Chondrocyte (in vitro differentiated cells): Measurements from ENCODE around the gene JOSD2. TPM values are rescaled to one million over a fixed set of nuclear protein-coding genes. Genes with fewer than 3 reads are reported as not detected.
A peak's percentile ranks its signal among the peaks of the same experiment; 100 is the strongest.

Experiments used
- DNase-seq: peaks from one replicate; pipeline ENCODE4 v3.0.0; 2021; ENCODE audit warnings: mixed read lengths, low spot score
- H3K27ac Mint-ChIP-seq: one replicate; pipeline ENCODE4 v1.8.0; 2021; ENCODE audit warnings: mild to moderate bottlenecking, moderate library complexity, mixed read lengths; ENCODE audit not compliant: unreplicated experiment
- H3K27me3 Mint-ChIP-seq: 2 replicates; pipeline ENCODE4 v1.8.0; 2021; ENCODE audit warnings: low read depth, mixed read lengths
- H3K36me3 Mint-ChIP-seq: 2 replicates; pipeline ENCODE4 v1.8.0; 2021; ENCODE audit warnings: low read depth, mixed read lengths
- H3K4me1 Mint-ChIP-seq: 2 replicates; pipeline ENCODE4 v1.8.0; 2021; ENCODE audit warnings: low read depth, mild to moderate bottlenecking, mixed read lengths
- H3K4me3 Mint-ChIP-seq: one replicate; pipeline ENCODE4 v1.8.0; 2021; ENCODE audit warnings: mild to moderate bottlenecking, moderate library complexity, mixed read lengths; ENCODE audit not compliant: unreplicated experiment
- H3K9me3 Mint-ChIP-seq: 2 replicates; pipeline ENCODE4 v1.8.0; 2021; ENCODE audit warnings: low read depth, mixed read lengths
- total RNA-seq: library from RNA; stranded (reverse); gene quantifications from 3 replicates; pipeline ENCODE4 v1.2.1, GENCODE V29; 2021
- TF ChIP-seq, protein P1 (sequence below): fragments of 200-600 bp; sonication (generic); IDR thresholded peaks from 2 replicates; pipeline ENCODE4 v1.5.0; 2021; ENCODE audit warnings: antibody characterized with exemption, mild to moderate bottlenecking, moderate library complexity

Gene JOSD2
- total RNA-seq, 1 donor from 2014 or later: 44.7 TPM

DNA sequence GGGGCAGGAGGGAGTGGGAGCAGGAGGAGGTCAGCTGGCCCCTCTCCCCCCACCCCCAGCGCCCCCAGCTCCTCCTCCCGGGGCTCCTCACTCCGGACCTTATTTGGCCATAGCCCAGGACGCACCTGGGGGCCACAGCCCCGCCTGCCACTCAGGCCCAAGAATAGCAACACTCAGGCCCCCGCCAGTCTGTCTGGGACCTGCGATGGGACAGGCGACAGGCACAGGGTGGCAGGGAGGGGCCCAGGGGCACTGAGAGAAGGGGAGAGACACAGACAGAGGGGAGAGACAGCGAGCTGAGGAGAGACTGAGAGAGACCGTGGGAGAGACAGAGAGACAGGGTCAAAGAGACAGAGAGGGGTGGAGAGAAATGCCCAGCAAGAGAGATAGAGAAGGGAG is 10.2 kb downstream of the JOSD2 start:
- Mint-ChIP-seq H3K9me3 (no peaks in the 10 kb centered on the region), H3K27me3 (peaks cover 5% of the 10 kb centered on the region), H3K4me3 (no peak overlapping the region), H3K36me3 (no peaks in the 10 kb centered on the region), H3K4me1 (no peaks in the 10 kb centered on the region), H3K27ac (no peak overlapping the region)
- DNase-seq: no peak
- TF ChIP-seq, protein P1, sequence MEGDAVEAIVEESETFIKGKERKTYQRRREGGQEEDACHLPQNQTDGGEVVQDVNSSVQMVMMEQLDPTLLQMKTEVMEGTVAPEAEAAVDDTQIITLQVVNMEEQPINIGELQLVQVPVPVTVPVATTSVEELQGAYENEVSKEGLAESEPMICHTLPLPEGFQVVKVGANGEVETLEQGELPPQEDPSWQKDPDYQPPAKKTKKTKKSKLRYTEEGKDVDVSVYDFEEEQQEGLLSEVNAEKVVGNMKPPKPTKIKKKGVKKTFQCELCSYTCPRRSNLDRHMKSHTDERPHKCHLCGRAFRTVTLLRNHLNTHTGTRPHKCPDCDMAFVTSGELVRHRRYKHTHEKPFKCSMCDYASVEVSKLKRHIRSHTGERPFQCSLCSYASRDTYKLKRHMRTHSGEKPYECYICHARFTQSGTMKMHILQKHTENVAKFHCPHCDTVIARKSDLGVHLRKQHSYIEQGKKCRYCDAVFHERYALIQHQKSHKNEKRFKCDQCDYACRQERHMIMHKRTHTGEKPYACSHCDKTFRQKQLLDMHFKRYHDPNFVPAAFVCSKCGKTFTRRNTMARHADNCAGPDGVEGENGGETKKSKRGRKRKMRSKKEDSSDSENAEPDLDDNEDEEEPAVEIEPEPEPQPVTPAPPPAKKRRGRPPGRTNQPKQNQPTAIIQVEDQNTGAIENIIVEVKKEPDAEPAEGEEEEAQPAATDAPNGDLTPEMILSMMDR: no peak

DNA sequence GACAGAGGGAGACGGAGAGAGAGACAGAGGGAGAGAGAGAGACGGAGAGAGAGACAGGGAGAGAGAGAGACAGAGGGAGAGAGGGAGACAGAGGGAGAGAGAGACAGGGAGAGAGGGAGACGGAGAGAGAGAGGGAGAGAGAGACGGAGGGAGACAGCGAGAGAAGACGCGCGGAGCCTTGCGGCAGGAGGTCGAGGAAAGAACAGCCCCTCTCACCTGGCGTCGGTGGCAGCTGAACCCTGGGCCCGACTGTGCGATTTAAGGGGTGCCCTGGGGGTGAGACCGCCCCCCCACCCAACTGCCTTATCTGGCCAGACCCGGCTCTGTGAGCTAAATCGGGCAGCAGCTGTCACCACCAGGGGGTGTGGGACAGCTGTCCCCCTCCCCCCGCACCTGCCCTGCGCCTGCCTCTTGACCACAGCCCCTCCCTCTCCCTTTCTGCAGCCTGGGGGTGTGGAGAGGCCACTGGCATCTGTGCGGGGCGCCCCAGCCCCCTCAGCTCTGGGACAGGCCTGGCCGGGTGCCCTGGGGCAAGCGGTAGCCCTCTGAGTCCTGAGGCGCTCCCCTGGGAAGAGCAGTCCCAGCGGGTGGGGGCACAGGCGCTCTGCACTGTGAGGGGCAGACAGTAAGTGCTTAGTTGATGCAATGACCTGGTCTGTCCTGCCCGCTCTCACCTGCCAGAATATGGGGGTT is 10.8 kb downstream of the JOSD2 start:
- TF ChIP-seq, protein P1: peak; percentile 65
- DNase-seq: peak; percentile 84
- H3K4me3 Mint-ChIP-seq: no peak overlapping the region

GRCh38 chr19:50498219-50499056 is 12.6 kb downstream of the JOSD2 start:
- no peak overlapping the region for H3K4me3 Mint-ChIP-seq
- H3K27ac Mint-ChIP-seq: no peak overlapping the region
- TF ChIP-seq, protein P1: no peak
- H3K4me1 Mint-ChIP-seq: no peaks in the 10 kb centered on the region
- no peaks in the 10 kb centered on the region for H3K9me3 Mint-ChIP-seq
- DNase-seq: no peak
- no peaks in the 10 kb centered on the region for H3K36me3 Mint-ChIP-seq
- H3K27me3 Mint-ChIP-seq: peaks cover 17% of the 10 kb centered on the region

More for the DNA sequence above, 10.8 kb downstream of the JOSD2 start:
- Mint-ChIP-seq H3K9me3 (no peaks in the 10 kb centered on the region), H3K27me3 (peaks cover 7% of the 10 kb centered on the region), H3K4me1 (no peaks in the 10 kb centered on the region), H3K27ac (no peak overlapping the region), H3K36me3 (no peaks in the 10 kb centered on the region)

GRCh38 chr19:50497022-50497405 is 14.0 kb downstream of the JOSD2 start:
- TF ChIP-seq, protein P1: no peak
- Mint-ChIP-seq H3K9me3 (no peaks in the 10 kb centered on the region), H3K27me3 (peaks cover 22% of the 10 kb centered on the region), H3K4me1 (peaks cover 2% of the 10 kb centered on the region), H3K4me3 (no peak overlapping the region), H3K36me3 (no peaks in the 10 kb centered on the region), H3K27ac (no peak overlapping the region)
- DNase-seq: peak; percentile 46

GRCh38 chr19:50496189-50497021 is 14.6 kb downstream of the JOSD2 start:
- TF ChIP-seq, protein P1: no peak
- peak; percentile 77 for DNase-seq
- Mint-ChIP-seq H3K9me3 (no peaks in the 10 kb centered on the region), H3K4me3 (no peak overlapping the region), H3K27ac (no peak overlapping the region), H3K36me3 (no peaks in the 10 kb centered on the region), H3K4me1 (peaks cover 8% of the 10 kb centered on the region), H3K27me3 (peaks cover 28% of the 10 kb centered on the region)
